ENCODE data around the gene KCTD1.

The KCTD1 gene

DNA sequence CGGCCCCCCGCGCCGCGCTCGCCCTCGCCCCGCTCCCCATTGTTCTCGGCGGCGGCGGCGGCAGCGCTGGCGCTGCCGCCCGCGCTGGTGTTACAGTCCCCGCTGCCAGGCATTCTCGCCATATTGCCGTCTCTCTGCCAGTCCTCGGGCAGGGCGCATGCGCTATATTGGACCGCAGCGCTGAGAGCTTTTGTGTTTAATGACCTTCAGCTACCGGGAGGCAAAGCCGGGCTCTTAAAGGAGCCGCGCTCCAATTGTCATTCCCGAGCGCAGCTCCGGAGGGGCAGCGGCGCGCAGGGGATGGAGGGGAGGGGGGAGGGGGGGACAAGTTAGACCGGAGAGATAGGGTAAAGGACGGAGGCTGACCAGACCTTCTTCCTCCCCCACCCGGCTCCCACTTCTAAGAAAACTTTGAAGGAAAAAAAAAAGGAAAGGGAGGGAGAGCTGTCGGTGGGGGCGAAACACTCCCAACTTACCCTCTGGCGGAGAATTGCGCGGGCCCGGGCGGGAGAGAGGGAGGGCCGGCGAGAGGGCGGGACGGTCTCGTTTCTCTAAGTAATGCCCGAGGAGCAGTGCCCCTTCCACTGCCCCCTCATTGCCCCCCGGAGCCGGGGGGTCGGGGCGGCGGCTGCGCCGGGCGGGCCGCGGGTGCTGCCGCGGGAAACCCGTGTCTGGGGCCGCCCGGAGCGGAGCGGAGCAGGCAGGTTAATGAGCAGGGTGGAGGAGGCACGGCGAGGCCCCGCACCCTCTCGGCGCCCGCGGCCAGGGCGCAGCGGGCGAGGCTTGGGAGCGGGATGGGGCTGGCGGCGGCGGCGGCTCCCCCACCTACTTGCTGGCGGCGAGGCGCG is at the start of gene KCTD1:
Gene KCTD1 (minus strand): TSS at position 139 of the 848 bp plus-strand sequence. CDS start 17 bp downstream, at position 122.
- DNase-seq (ENCODE audit: low spot score), result peak; percentile 87

DNA sequence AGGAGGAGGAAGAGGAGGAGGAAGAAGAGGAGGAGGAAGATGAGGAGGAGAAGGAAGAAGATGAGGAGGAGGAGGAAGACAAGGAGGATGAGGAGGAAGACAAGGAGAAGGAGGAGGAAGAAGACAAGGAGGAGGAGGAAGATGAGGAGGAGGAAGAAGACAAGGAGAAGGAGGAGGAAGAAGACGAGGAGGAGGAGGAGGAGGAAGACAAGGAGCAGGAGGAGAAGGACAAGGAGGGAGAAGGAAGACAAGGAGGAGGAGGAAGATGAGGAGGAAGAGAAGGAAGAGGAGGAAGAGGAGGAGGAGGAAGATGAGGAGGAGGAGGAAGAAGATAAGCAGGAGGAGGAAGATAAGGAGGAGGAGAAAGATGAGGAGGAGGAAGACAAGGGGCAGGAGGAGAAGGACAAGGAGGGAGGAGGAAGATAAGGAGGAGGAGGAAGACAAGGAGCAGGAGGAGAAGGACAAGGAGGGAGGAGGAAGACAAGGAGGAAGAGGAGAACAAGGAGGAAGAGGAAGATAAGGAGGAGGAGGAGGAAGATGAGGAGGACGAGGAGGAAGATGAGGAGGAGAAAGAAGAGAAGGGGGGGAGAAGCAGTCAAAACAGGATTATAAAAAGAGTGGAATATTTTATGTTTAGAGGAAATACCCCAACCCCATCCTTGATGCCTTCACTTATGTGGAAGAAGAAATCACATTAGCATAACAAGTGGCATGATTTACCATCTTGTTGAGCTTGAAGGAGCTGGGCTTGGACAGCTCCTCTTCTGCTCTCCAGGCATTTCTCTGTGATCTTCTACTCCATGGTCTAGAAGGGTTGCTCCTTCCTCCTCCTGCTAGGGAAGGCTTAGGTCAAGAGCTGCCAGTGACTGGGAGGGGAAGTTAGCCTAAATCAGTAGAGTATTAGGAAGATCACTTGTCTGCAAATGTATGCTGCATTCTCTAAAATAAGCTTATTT is 45.3 kb upstream of the KCTD1 start:
- no peak for DNase-seq (ENCODE audit: low spot score)

- DNase-seq (ENCODE audit: low spot score), result no peak
Measured at GRCh38 chr18:26584745-26585144, 36.4 kb upstream of the KCTD1 start.

- no peak for DNase-seq (ENCODE audit: low spot score)
Measured at GRCh38 chr18:26579941-26580618, 31.7 kb upstream of the KCTD1 start.

DNA sequence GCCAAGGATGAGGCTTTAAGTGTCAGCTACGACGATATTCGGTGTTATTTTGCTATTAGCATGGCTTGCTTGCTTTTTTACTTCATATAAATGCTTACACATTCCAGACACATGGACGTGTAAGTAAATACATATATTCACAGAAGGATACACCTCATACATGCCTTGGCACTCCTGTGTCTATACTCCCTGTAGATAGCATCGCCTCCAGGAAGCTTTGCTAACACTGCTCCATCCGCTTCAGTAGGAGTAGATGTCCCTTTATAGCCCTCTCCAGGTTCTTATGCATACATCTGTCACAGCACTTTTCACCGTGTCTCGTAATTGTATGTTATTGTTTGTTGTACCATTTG is 27.5 kb upstream of the KCTD1 start:
- DNase-seq (ENCODE audit: low spot score), result no peak

GRCh38 chr18:26574958-26575864 is 26.9 kb upstream of the KCTD1 start:
- no peak for DNase-seq (ENCODE audit: low spot score)

GRCh38 chr18:26568926-26569665 is 20.7 kb upstream of the KCTD1 start:
- no peak for DNase-seq (ENCODE audit: low spot score)

DNA sequence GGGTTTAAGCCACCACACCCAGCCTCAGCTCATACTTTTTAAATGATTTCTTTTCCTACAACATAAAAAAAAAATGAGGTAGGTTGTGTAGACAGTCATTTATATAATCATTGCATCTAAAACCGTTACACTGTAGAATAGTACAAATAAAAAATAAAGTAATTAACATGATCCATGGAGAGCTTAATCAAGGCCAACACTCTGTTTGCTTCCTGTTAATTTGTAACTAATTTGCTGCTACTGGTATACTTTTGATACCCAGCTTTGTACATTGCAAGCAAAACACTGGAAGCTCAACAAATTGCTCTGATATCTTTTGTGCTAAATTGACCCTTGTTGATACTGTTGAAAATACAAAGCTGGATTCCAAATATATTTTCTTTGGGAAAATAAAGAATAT is 20.2 kb upstream of the KCTD1 start:
- no peak for DNase-seq (ENCODE audit: low spot score)

DNA sequence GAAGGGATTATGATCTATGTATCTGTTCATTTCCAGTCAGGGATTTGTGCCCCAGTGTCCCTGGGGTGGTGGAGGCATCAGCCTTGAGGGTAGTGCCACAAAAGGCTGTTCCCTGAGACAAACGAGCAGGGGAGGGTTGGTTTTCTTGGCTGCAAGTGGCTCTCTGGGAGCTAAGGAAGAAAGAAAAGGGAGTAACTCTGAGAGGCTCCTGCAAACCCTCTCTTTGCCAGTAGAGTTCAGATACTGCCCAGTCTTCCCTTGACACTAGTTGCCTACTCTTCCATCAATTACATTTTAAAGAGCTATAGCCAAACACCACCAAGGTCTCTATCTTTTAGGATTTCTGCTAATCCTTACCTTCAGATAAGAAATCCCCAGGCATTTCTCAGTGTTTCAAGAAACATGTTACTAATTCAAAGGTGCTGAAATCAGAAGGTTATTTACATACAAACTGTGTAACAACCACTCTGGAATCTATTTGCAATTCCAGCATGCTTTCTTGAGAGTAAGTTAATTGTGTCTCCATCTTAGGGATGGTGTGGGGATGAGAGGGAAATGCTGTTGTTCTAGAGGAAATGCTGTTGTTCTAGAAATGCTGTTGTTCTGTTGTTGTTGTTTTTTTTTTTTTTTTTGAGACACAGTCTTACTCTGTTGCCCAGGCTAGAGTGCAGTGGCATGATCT is 18.7 kb upstream of the KCTD1 start:
- no peak for DNase-seq (ENCODE audit: low spot score)

DNA sequence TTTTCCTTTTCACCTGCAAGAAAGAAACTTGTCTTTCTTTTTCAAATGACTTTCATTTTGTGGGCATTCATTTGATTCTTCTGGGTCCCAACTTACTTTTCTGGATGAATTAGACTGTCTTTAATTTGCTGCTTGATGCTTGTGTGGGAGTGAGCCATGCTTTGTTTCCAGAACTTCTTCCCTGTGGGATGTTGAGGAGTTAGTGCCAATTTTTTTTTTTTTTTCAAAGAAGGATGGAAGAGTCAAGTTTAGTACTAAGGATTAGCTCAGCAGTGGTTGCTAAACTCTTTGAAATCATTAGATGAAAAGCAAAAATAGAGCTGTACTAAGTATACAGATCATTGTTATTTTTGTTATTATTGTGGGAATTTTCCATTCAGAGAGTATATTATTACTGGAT is 17.2 kb upstream of the KCTD1 start:
- no peak for DNase-seq (ENCODE audit: low spot score)

- no peak for DNase-seq (ENCODE audit: low spot score)
Measured at GRCh38 chr18:26563024-26563423, 14.7 kb upstream of the KCTD1 start.

GRCh38 chr18:26562568-26562967 is 14.2 kb upstream of the KCTD1 start:
- no peak for DNase-seq (ENCODE audit: low spot score)

DNA sequence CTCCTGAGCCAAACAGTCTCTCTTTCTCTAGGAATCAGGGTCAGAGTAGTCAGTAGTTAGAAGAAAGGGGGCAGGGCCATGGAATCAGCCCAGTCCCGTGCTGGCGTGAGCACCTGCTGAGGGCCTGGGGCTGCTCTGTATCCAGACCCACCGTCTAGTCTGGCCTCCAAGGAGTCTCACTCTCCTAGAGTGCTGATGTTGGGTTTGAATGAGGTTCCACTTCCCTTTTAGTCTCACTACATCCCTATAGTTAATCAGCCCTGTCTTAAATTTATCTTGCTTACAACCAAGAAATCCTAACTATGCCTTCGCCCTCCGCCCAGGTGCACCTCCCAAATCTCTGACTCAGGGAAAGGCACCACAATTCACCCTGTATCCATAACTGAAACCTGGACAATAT is 13.4 kb upstream of the KCTD1 start:
- no peak for DNase-seq (ENCODE audit: low spot score)

DNA sequence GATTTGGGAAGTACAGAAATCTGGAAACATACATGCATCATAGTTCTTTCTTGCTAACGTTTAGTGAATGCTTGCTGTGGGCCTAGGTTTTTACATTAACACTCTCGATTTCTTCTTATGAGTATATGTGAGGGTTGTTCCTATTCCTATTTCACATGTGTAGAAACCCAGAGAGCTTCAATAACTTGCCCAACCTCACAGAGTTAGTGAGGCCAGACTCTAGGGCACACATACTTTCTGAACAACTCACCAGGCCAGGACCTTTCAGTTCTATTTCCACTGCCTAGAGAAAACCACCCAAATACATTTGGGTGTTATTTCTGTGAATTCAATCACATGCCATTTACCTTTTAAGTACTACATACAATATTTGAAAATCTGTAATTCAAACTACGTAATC is 8.2 kb upstream of the KCTD1 start:
- no peak for DNase-seq (ENCODE audit: low spot score)

DNA sequence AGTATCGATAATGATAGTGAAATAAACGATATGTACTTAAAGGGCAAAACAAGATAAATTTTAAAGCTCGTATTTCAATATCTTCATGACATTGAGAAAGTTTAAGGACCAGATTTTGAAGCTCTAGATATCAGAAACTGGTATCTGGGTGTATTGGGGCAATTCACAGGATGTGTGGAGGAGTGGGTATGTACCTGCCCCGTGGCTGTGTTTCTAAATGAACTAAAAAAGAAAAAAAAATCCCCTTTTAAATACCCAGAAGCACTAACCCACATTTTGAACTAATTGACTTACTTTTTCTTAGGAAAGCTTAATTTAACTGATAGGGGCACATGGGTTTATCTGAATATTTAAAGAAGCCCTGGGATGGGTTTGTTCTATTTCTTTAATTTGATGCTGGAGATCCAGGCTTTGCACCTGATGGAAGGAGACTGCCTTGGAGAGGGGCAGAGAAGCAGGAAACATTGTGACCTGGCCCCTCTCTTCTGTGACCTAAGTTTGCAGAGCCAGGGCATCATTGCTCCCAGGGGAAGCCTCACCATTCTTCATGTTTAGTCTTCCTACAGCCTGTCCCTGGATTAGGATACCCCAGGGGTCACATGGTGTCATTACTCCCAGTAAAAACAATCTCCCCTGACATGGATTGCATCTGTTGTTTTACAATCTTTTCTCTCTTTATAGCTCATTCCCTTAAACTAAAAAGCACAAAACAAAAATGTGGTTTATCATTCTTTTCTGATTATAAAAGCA is 7.6 kb upstream of the KCTD1 start:
- DNase-seq (ENCODE audit: low spot score), result no peak

- no peak for DNase-seq (ENCODE audit: low spot score)
Measured at GRCh38 chr18:26553943-26554342, 5.6 kb upstream of the KCTD1 start.

DNA sequence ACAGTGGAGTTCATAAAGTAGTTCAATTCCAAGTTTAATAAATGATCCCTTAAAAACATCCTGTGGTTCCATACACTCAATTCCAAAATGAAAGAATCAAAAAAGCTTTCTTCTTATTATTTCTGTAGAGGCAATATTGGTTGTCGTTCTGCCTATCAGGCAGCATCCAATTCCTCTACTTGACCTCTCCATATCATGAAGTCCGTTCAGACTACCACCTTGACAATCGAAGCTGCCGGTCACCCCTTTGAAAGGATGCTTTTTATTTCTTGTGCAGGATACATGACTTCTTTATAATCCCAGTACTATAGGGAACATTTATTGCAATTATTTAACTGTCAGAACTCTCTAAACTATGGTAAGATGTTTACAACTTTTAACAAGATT is 3.3 kb upstream of the KCTD1 start:
- no peak for DNase-seq (ENCODE audit: low spot score)

- no peak for DNase-seq (ENCODE audit: low spot score)
Measured at GRCh38 chr18:26550998-26551694, 2.8 kb upstream of the KCTD1 start.

All from HuH-7 (cell line).